ENCODE measurements around the gene MPV17.
"Not testable (repeated sequence)": the region's sequence is repeated elsewhere in the genome, so short reads cannot be mapped to it uniquely, and the experiment has no call there.

MPV17 gene

GRCh38 chr2:27281855-27282559 lies 40.9 kb downstream of the MPV17 start, which contains the start of gene TRIM54:
TSS of gene TRIM54 (plus strand) at chr2:27282429. CDS start at chr2:27282732, 303 bp downstream.
- no peak for DNase-seq
- peaks cover 0 to 37% of the 10 kb centered on the region in 2 donors for H3K27me3 ChIP-seq
- intact Hi-C loops (cut with DNase I; ENCODE audit: low total_unique reads): loop anchor here (2.0 to 10.0 kb wide), 2 partner anchors 183 to 327 kb away; no protein-coding TSS in a partner anchor
- no peaks in the 10 kb centered on the region for H3K36me3 ChIP-seq
- no peak within 1 kb of the TSS for H3K27ac ChIP-seq
- H3K4me1 ChIP-seq: peaks cover 0 to 2% (median 0%) of the 10 kb centered on the region in 4 donors
- no peak for TF ChIP-seq CTCF (IDR thresholded peaks at IDR 0.05)
- H3K4me3 ChIP-seq: no peak within 1 kb of the TSS
- H3K9me3 ChIP-seq: no peaks in the 10 kb centered on the region

- H3K27me3 ChIP-seq: peaks cover 0 to 38% of the 10 kb centered on the region in 2 donors
- no peaks in the 10 kb centered on the region for H3K9me3 ChIP-seq
- intact Hi-C loops (cut with DNase I; ENCODE audit: low total_unique reads): loop anchor here (2.0 to 10.0 kb wide), 2 partner anchors 183 to 327 kb away; no protein-coding TSS in a partner anchor
- TF ChIP-seq CTCF (IDR thresholded peaks at IDR 0.05): no peak
- H3K36me3 ChIP-seq: no peaks in the 10 kb centered on the region
- peaks cover 0 to 2% (median 0%) of the 10 kb centered on the region in 4 donors for H3K4me1 ChIP-seq
- no peak for DNase-seq
- H3K27ac ChIP-seq: no peak overlapping the region
- H3K4me3 ChIP-seq: no peak overlapping the region
Observed at GRCh38 chr2:27281442-27281841, 41.5 kb downstream of the MPV17 start.

GRCh38 chr2:27280826-27281225 lies 42.1 kb downstream of the MPV17 start:
- no peak overlapping the region for H3K4me3 ChIP-seq
- no peaks in the 10 kb centered on the region for H3K9me3 ChIP-seq
- no peak for DNase-seq
- H3K36me3 ChIP-seq: no peaks in the 10 kb centered on the region
- H3K27me3 ChIP-seq: peaks cover 0 to 38% of the 10 kb centered on the region in 2 donors
- H3K4me1 ChIP-seq: peaks cover 0 to 2% (median 0%) of the 10 kb centered on the region in 4 donors
- intact Hi-C loops (cut with DNase I; ENCODE audit: low total_unique reads): loop anchor here (2.0 to 10.0 kb wide), 2 partner anchors 182 to 326 kb away; no protein-coding TSS in a partner anchor
- no peak overlapping the region for H3K27ac ChIP-seq
- no peak for TF ChIP-seq CTCF (IDR thresholded peaks at IDR 0.05)

GRCh38 chr2:27278010-27278409 lies 44.9 kb downstream of the MPV17 start:
- DNase-seq: no peak
- Histone ChIP-seq H3K4me1 (peaks cover 0 to 2% (median 0%) of the 10 kb centered on the region in 4 donors), H3K36me3 (no peaks in the 10 kb centered on the region), H3K9me3 (no peaks in the 10 kb centered on the region), H3K27me3 (peaks cover 0 to 36% of the 10 kb centered on the region in 2 donors), H3K27ac (no peak overlapping the region), H3K4me3 (no peak overlapping the region)
- TF ChIP-seq CTCF (IDR thresholded peaks at IDR 0.05): no peak
- intact Hi-C loops (cut with DNase I; ENCODE audit: low total_unique reads): no loop called here

- Histone ChIP-seq H3K4me1 (peaks cover 0 to 2% (median 0%) of the 10 kb centered on the region in 4 donors), H3K27me3 (peaks cover 0 to 25% of the 10 kb centered on the region in 2 donors), H3K27ac (no peak within 1 kb of the TSS), H3K4me3 (no peak within 1 kb of the TSS), H3K36me3 (no peaks in the 10 kb centered on the region), H3K9me3 (no peaks in the 10 kb centered on the region)
- TF ChIP-seq CTCF (IDR thresholded peaks at IDR 0.05): no peak
- intact Hi-C loops (cut with DNase I; ENCODE audit: low total_unique reads): no loop called here
- DNase-seq: no peak
Observed at GRCh38 chr2:27275211-27276150, 47.4 kb downstream of the MPV17 start, which contains the start of gene DNAJC5G. TSS of gene DNAJC5G (plus strand) at chr2:27275433. CDS start at chr2:27276729, 1,296 bp downstream.

- H3K36me3 ChIP-seq; H3K27ac ChIP-seq; DNase-seq; H3K9me3 ChIP-seq; H3K4me3 ChIP-seq; intact Hi-C loops (cut with DNase I; ENCODE audit: low total_unique reads); H3K4me1 ChIP-seq: not testable (repeated sequence)
- H3K27me3 ChIP-seq: peaks cover 0 to 21% of the 10 kb centered on the region in 2 donors
Observed at GRCh38 chr2:27272537-27273522, 50.1 kb downstream of the MPV17 start.

All from tibial artery (tissue), 4 donors.